Measurements from ENCODE around the gene HLTF.

The HLTF gene

GRCh38 chr3:149089395-149089794 is 3.1 kb upstream of the HLTF start:
- Histone ChIP-seq H3K79me2 (ENCODE audit: low read length) (peaks cover 12% of the 10 kb centered on the region), H3K36me3 (replicated peaks; ENCODE audit: insufficient read depth, low read length) (no peaks in the 10 kb centered on the region), H3F3A (ENCODE audit: insufficient read depth, low read length) (no peaks in the 10 kb centered on the region), H3K4me3 (ENCODE audit: low read length) (no peak overlapping the region), H3K27ac (ENCODE audit: low read length) (no peak overlapping the region), H3K4me1 (ENCODE audit: low read length) (peaks cover 9% of the 10 kb centered on the region; the same call in 1 of the 2 replicates), H3K9me2 (replicated peaks; ENCODE audit: insufficient read depth, low read length) (no peaks in the 10 kb centered on the region), H3K9me3 (replicated peaks; ENCODE audit: insufficient read depth, low read length) (no peaks in the 10 kb centered on the region), H2AFZ (ENCODE audit: low read length) (no peak overlapping the region), H3K9ac (ENCODE audit: low read length) (no peak overlapping the region), H3K27me3 (replicated peaks; ENCODE audit: insufficient read depth, low read length) (no peaks in the 10 kb centered on the region), H4K20me1 (ENCODE audit: insufficient read depth, low read length) (no peaks in the 10 kb centered on the region), H3K4me2 (ENCODE audit: low read depth, low read length) (no peak overlapping the region)
- DNase-seq: no peak
- no peak for TF ChIP-seq EZH2phosphoT487 (IDR thresholded peaks at IDR 0.05; ENCODE audit: low read length)
- TF ChIP-seq EZH2 (optimal IDR thresholded peaks at IDR 0.05; ENCODE audit: low read depth, low read length): no peak
- TF ChIP-seq, protein P1, sequence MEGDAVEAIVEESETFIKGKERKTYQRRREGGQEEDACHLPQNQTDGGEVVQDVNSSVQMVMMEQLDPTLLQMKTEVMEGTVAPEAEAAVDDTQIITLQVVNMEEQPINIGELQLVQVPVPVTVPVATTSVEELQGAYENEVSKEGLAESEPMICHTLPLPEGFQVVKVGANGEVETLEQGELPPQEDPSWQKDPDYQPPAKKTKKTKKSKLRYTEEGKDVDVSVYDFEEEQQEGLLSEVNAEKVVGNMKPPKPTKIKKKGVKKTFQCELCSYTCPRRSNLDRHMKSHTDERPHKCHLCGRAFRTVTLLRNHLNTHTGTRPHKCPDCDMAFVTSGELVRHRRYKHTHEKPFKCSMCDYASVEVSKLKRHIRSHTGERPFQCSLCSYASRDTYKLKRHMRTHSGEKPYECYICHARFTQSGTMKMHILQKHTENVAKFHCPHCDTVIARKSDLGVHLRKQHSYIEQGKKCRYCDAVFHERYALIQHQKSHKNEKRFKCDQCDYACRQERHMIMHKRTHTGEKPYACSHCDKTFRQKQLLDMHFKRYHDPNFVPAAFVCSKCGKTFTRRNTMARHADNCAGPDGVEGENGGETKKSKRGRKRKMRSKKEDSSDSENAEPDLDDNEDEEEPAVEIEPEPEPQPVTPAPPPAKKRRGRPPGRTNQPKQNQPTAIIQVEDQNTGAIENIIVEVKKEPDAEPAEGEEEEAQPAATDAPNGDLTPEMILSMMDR (IDR thresholded peaks at IDR 0.05; ENCODE audit: low read length): no peak

GRCh38 chr3:149087208-149087607 is 875 bp upstream of the HLTF start:
- Histone ChIP-seq H3K9me3 (replicated peaks; ENCODE audit: insufficient read depth, low read length) (no peaks in the 10 kb centered on the region), H3K9me2 (replicated peaks; ENCODE audit: insufficient read depth, low read length) (no peaks in the 10 kb centered on the region), H3K4me2 (ENCODE audit: low read depth, low read length) (no peak overlapping the region), H2AFZ (ENCODE audit: low read length) (no peak overlapping the region), H4K20me1 (ENCODE audit: insufficient read depth, low read length) (no peaks in the 10 kb centered on the region), H3F3A (ENCODE audit: insufficient read depth, low read length) (no peaks in the 10 kb centered on the region), H3K27me3 (replicated peaks; ENCODE audit: insufficient read depth, low read length) (no peaks in the 10 kb centered on the region), H3K4me1 (ENCODE audit: low read length) (peaks cover 9% of the 10 kb centered on the region; the same call in 1 of the 2 replicates), H3K36me3 (replicated peaks; ENCODE audit: insufficient read depth, low read length) (no peaks in the 10 kb centered on the region; the same call in 1 of the 2 replicates), H3K27ac (ENCODE audit: low read length) (no peak overlapping the region), H3K79me2 (ENCODE audit: low read length) (peaks cover 16% of the 10 kb centered on the region), H3K4me3 (ENCODE audit: low read length) (no peak overlapping the region), H3K9ac (ENCODE audit: low read length) (no peak overlapping the region)
- DNase-seq: no peak
- TF ChIP-seq EZH2 (optimal IDR thresholded peaks at IDR 0.05; ENCODE audit: low read depth, low read length) (no peak), EZH2phosphoT487 (IDR thresholded peaks at IDR 0.05; ENCODE audit: low read length) (no peak)
- TF ChIP-seq, protein P1 (IDR thresholded peaks at IDR 0.05; ENCODE audit: low read length): no peak

DNA sequence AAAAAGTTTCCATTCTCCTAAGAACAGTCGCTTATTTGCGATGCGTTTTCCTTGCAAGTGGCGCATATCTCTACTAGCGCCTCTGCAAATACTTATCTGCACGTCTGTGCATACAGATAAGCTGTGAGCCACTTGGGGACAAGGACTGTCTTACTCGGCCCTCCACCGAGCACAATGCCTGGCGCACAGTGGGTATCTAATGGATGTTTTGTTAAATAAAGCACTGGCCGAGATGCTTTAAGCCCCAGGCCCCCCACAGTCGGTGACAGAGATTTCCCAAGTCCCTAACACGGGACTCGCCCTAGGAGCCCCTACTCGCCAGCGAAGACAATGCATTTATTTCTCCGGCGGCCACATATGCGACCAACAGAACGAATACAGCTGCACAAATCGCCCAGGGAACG is 503 bp downstream of the HLTF start:
- peaks cover 16% of the 10 kb centered on the region for H3K79me2 ChIP-seq (ENCODE audit: low read length)
- no peaks in the 10 kb centered on the region for H4K20me1 ChIP-seq (ENCODE audit: insufficient read depth, low read length)
- H3K4me3 ChIP-seq (ENCODE audit: low read length): peak overlapping the region; percentile 83
- H3K27ac ChIP-seq (ENCODE audit: low read length): peak overlapping the region; percentile 33; the same call in 1 of the 2 replicates
- H3K4me2 ChIP-seq (ENCODE audit: low read depth, low read length): peak overlapping the region; percentile 65
- H3K9me2 ChIP-seq (replicated peaks; ENCODE audit: insufficient read depth, low read length): no peaks in the 10 kb centered on the region
- no peaks in the 10 kb centered on the region for H3K9me3 ChIP-seq (replicated peaks; ENCODE audit: insufficient read depth, low read length)
- H2AFZ ChIP-seq (ENCODE audit: low read length): peak overlapping the region; percentile 72
- DNase-seq: peak; percentile 54
- no peaks in the 10 kb centered on the region for H3F3A ChIP-seq (ENCODE audit: insufficient read depth, low read length)
- H3K9ac ChIP-seq (ENCODE audit: low read length): peak overlapping the region; percentile 55; the same call in 1 of the 2 replicates
- no peaks in the 10 kb centered on the region; the same call in 1 of the 2 replicates for H3K36me3 ChIP-seq (replicated peaks; ENCODE audit: insufficient read depth, low read length)
- H3K4me1 ChIP-seq (ENCODE audit: low read length): peaks cover 9% of the 10 kb centered on the region; the same call in 1 of the 2 replicates
- TF ChIP-seq, protein P1 (IDR thresholded peaks at IDR 0.05; ENCODE audit: low read length): no peak
- TF ChIP-seq EZH2 (optimal IDR thresholded peaks at IDR 0.05; ENCODE audit: low read depth, low read length): no peak
- no peak for TF ChIP-seq EZH2phosphoT487 (IDR thresholded peaks at IDR 0.05; ENCODE audit: low read length)
- H3K27me3 ChIP-seq (replicated peaks; ENCODE audit: insufficient read depth, low read length): no peaks in the 10 kb centered on the region
